Ramos (cell line): ENCODE measurements around the gene NOL6.
"Not testable (repeated sequence)": the region's sequence is repeated elsewhere in the genome, so short reads cannot be mapped to it uniquely, and the experiment has no call there.

Experiments used
- in situ Hi-C: fragments of 300-500 bp; cut with MboI; formaldehyde crosslinking; loops from one replicate; pipeline ENCODE4 v1.14.3; 2022; ENCODE audit warnings: low sequenced_read_pairs; ENCODE audit not compliant: unreplicated experiment

Gene NOL6

DNA sequence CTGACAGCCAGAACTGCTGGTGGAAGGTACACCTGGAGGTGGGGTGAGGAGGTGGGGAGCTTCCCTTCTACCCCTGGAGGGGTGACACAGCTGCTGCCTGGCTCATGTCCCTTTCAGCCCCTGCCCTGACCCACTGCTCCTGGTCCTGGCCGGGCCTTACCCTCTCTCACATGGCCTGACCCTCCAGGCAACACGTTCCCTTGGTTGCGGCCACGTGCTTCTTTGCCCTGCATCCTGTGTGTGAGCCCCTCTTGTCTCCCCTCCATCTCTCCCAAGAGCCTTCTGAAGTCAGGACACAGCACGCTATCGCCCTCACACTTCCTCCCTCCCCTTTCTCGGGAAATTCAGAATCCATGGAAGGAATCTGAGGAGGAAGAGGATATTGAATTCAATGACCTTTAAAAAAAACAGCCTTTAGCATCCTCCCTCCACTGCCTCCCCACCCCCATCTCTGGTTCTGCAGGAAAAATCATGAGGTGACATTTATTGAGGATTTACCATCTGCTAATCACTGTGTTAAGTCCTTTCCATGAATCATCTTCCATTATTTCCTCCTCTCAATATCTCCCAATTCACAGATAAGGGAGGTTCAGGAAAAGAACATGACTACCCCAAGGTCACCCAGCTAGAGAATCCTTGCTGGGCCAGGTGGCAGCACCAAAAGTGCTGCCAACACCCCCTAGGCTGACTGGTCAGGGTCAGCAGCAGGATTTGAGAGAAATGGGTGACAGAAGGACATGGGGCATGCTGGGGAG is 34.6 kb downstream of the NOL6 start:
- in situ Hi-C loops = no loop called here

DNA sequence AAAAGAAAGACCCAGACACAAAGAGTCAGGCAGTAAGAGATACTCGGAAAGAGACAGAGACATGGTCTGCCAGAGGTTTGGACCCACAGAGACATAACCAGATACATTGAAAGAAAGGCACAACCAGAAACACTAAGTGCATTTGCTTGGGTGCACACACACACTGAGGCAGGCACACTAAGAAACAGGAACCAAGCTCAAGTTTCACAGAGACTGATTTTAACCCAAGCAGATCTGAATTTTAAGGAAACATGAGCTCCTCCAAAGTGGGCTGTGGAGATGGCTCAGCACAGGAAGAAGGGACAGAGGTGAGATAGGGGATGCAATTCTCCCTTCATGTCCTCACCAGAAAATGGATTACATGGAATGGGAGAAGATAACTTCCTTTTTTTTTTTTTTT is 35.8 kb downstream of the NOL6 start:
- in situ Hi-C loops = no loop called here

DNA sequence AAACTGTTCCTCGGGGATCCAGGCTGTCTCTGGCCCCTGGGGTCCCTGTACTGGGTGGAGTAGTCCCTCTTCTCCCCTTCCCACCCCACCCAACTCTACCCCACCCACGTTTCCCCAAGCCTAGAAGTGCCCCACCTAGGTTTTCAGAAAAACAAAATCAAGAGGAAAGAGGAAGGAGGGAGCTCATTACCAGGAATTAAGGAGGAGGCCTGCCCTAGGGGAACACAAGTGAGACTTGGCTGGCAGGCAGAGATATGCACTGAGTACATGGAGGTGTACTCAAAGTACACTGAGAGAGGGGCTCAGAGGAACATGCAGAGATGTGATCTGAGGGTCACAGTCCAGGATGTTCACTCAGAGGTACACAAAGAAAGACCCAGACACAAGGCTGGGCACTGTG is 36.5 kb downstream of the NOL6 start:
- in situ Hi-C loops = no loop called here

DNA sequence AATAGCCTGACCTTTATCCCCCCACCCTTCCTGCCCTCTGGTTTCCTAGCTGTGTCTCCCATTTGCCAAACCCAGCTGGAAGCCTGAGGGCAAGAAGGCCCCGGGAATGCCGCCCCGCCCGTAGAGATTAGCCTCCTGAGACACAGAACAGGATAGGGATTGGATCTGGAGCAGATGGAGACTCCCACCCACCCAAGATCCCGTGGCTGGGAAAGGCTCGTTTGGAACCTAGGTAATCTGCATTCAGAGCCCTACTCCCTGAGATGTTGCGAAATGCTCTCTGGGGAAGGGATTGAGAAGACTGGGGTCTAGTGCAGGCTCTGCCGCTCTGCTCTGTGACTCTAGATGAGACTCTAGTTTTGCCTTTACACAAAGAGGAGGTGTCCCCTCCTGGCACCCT is 37.3 kb downstream of the NOL6 start:
- in situ Hi-C loops = no loop called here

DNA sequence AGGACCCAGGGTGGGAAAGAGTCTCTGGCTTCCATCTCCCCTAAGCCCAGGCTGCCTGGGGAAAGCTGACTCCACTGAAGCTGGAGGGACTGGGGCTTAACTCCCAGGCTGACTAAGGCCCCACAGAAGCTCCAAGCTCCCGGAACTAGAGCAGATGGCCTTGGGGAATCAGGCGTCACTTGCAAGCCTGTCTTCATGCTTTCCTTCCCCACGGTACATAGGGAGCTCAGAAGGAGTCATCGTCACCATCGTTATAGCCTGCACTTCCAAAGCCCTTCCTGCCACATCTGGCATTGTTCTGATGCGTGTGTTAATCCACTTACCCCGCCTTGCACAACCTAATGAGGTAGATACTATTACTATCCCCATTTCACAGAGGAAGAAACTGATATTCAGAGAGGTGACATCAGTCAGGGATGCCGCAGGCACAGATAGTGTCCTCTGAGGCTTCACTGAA is 37.9 kb downstream of the NOL6 start:
- in situ Hi-C loops = no loop called here

DNA sequence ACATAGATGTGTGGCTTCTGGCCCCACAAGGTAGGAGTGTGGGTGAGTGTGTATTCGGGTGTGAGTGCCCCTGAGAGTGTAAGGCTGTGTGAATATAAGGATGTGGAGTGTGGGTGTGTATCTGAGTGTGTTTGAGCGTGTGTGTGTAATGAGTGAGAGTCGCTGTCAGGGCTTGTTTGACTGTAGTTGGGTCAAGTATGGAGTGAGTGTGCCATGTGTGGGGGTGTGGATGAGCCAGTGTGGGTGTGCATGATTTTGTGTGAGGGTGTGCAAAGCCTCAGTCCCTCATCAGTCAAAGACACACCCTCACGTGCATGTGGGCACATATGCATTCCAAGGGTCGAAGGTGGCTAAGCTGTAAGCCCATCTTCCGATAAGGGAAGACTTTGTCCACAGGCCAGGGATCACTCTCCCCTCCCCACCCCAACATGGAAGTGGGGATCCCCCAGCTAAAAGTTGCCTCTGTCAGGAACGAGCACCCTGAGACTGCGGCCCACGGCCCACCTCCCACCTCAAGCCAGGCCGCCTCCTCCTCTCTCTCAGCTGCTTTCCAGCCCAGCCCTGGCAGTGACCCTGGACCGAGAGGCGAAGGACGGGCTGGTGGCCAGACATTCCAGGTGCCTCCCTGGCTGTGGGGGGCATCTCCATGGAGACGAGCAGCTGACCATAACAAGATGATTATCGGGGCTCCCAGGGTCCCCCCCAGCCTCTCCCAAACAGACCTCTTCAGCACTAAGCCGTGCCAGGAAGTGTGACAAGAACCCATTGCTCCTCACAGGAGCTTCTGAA is 39.2 kb downstream of the NOL6 start:
- in situ Hi-C loops = no loop called here

DNA sequence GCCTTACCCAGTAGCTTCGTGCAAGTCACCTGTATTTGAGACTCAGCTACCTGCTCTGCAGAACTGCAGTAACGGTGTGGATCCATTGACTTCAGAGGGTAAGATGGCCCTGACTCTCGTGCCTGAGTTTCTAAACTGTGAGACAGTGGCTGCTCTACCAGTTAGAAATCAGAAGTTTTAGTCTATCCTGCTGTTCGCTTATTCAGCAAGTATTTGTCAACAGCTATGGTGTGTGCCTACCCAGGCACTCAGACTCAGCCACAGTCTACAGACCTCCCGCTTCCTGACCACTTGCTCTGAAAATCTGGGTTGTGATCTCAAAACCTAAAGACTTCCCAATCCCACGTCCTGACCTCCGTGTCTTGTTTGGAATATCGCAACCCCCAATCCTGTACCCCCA is 39.9 kb downstream of the NOL6 start:
- in situ Hi-C loops = no loop called here

DNA sequence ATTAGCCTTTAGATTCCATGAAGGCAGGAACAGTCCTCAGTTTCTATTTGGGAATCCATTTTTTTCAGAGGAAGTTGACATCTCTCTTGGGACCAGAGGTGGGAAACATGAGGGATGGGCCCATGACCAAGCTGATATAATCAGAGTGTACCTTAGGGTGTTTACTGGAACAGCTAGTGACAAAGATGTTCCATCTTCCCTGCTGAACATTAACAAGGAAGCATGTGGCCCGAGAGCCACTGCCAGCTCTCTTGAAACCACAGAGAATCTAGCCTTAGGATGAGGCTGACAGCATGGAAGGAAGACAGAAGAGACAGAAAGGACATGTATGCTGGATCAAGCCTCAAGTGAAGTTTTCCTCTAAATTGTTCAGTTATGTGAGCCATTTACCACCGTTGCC is 42.3 kb downstream of the NOL6 start:
- in situ Hi-C loops = no loop called here

DNA sequence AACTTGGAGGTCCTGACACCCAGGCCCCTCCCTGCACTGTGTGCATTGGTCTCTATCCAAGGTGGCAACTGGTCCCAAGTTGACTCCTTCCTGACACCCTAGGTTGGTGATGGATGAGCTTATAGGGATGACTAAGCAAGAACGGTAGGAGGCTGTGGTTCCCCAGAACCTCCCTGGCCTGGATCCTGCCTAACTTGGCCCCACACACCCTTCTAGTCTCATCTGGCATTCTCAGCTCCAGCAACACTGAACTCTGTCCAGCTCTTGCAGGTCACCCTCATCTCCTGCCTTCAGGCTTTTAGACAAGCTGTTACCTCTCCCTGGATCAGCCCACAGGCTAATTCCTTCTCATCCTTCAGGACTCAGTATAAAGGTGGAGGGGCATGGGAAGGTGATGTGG is 42.8 kb downstream of the NOL6 start:
- in situ Hi-C loops = no loop called here

DNA sequence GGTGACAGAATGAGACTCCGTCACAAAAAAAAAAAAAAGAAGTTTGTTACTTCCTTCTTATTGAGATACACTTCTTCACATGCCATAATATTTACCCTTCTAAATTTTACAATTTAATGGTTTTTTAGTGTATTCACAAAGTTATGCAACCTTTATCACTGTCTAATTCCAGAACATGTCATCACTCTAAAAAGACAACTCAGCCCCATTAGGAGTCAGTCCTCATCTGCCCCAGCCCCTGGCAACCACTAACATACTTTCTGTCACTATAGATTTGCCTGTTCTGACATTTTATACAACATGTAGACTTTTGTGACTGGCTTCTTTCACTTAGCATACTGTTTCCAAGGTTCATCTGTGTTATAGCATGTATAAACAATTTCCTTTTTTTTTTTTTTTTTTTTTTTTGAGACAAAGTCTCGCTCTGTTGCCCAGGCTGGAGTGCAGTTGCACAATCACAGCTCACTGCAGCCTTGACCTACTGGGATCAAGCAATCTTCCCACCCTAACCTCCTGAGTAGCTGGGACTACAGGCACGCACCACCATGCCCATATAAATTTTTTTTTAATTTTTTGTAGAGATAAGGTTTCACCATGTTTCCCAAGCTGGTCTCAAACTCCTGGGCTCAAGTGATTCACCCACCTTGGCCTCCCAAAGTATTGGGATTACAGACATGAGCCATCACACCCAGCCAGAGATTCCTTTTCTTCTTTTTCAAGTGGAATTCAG is 44.3 kb downstream of the NOL6 start:
- in situ Hi-C loops = no loop called here

DNA sequence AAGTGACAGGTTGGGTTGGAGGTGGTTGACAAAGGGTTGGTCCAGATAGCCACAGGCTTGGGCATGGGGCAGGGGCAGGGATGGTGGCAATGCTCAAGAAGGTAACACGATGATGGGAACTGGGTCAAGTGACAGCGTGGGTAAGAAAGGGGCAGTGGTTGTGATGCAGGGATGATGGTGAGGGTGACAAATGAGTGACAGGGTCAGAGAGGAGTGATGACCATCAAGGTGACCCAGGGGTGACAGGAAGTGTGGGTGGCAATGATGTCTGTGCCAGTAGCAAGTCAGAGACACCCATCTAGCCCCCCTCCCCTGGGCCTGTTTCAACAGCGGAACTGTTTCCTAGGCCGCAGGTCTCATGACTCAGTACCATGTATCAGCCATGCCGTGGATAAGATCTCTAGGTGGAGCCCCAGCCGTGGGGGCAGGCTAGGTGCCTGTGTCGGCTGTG is 46.9 kb downstream of the NOL6 start:
- in situ Hi-C loops = no loop called here

DNA sequence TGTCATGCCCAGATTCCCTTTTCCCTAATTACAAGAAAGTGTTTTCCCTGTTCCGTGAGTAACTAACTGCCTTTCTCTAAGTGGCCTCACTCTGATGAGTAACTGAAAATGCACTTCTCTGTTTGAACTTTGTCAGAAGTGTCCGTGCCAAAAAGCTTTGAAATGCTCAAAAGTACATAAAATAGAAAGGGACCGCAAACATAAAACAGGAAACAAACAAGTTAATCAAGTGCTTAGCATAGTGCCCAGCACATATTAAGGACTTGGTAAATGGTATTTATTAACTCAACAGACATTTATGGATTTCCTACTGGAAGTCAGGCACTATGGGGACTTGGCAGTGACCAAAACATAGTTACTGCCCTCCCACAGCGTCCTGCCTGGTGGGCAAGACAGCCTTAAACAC is 48.6 kb downstream of the NOL6 start:
- in situ Hi-C loops = no loop called here

DNA sequence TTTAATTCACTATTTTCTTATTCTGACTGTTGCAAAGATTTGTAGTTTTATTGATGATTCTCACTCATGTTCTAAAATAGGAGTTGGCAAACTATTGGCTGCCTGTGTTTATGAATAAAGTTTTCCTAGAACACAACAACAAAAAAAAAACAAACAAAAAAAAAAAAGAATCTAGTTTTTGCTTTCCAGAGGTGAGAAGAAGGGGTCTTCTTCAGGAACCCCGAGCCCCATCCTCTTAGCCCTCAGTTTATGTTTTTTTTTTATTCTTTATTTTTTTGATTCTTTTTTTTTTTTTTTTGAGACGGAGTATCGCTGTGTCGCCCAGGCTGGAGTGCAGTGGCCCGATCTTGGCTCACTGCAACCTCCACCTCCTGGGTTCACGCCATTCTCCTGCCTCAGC is 49.2 kb downstream of the NOL6 start:
- in situ Hi-C loops = not testable (repeated sequence)

DNA sequence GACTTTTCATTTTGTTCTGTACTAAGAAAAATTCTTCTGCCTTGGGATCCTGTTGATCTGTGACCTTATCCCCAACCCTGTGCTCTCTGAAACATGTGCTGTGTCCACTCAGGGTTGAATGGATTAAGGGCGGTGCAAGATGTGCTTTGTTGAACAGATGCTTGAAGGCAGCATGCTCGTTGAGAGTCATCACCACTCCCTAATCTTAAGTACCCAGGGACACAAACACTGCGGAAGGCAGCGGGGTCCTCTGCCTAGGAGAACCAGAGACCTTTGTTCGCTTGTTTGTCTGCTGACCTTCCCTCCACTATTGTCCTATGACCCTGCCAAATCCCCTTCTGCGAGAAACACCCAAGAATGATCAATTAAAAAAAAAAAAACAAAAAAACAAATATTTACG is 49.7 kb downstream of the NOL6 start:
- in situ Hi-C loops = not testable (repeated sequence)

DNA sequence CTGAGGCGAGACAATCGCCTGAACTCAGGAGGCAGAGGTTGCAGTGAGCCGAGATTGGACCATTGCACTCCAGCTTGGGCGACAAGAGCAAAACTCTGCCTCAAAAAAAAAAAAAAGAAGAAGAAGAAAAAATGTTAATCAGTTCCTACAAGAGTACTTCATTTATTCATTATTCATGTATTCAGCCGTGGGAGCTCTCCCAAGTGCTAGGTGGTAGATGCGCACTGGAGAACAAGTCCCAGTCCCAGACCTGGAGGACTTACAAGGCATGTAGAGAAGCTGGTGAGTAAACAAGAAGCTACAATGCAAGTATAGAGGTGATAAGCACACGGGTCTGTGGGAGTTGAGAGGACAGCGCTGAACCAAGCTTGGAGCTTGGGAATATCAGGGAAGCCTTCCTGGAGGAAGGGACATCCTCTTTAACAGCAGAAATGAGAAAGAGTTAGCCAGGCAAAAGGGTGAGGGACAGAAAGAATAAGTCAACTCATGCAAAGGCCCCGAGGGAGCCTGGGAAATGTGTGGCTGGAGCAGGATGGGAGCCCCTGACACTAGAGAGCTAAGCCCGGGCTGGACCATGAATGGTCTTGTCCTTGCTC is 53.9 kb downstream of the NOL6 start:
- in situ Hi-C loops = loop anchor here (5.0 kb wide), 1 partner anchor 47 kb away; no protein-coding TSS in a partner anchor

DNA sequence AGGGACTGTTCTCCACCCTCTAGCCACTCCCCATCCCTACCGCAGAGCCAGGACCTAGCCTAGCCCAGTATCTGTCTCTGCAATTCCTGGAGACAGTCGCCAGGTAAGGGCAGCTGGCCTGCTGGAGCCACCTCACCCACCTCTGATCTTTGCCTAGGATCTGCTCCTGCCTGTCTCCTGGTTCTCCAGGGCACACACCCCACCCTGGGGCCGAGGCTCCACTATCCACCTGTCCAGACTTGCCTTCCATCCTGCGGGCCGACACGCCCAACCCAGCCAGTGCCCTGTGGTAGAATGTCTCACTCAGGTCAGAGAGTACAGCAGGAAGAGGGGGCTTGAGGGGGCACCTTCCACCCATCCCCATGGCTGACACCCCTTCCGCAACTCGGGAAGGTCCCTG is 55.6 kb downstream of the NOL6 start:
- in situ Hi-C loops = loop anchor here (5.0 kb wide), 1 partner anchor 49 kb away; no protein-coding TSS in a partner anchor

DNA sequence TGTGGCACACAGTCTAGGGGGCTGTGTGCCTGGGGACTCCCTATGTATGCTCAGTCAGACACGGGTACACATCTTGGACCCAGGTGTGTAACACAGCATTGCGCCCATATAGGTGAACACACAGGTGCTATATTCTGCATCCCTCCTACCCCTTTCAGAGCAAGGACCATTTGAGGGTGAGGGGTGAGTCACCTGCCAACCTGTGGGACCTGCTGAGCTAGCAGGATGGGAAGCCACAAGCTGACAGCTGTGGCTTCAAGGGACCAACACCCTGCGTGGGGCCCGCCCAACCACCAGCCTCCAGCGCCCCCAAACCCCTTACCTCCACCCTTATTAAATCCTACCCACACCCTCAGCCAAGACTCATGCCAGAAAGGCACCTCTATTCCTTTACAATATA is 56.7 kb downstream of the NOL6 start:
- in situ Hi-C loops = loop anchor here (5.0 kb wide), 1 partner anchor 50 kb away; no protein-coding TSS in a partner anchor

DNA sequence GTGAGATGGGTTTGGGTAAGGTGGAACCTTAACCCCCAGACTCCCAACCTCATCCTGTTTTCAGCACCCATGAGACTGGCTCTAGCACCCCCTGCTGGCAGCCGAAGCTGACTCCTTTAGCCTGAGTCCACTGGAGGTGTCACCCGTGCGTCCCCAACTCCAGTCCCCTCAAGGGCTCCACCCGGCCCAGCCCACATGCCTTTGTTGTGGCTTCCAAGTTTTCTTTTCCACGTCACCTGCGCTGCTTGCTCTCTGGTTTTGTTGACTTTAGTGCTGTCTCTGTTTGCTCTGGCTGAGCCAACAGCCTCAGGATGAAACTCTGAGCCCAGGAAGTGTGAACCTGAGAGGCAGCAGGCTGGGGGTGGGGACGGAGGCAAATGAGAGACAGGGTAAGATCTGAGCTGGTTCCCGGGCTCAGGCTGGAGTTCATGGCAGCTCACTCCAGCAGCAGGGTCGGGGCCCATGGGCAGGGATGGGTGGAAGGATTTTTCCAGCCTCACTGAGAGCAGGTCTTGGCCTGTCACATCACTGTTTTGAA is 58.2 kb downstream of the NOL6 start:
- in situ Hi-C loops = loop anchor here (5.0 kb wide), 1 partner anchor 52 kb away; no protein-coding TSS in a partner anchor

DNA sequence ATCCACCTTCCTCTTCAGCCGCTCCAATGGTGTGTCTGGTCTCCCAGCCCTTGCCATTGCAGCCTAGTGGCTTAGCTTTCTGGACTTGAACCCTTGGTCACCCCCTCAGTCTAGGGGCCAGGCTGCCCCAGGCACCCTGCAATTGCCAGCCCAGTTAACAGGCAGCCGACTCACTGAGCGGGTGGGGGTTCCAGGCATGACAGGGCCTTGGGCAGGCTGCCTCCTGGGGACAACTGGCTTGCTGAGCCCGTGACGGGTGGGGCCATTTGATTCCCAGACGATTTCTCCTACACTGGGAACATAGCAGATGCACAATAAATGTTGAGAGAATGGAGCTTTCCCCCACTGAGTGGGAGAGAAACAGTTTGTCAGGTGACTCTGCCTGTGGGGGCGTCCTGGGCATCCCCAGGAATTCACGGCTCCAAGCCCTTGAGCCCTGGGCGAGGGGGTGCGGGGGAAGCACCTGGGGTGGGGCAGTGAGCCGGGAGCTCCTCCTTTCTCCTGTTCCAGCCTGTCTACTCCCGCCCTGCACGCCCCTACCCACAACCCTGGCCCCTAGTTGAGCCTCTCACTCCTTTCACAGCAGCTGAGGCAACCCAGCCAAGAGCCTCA is 58.7 kb downstream of the NOL6 start:
- in situ Hi-C loops = loop anchor here (5.0 kb wide), 1 partner anchor 52 kb away; no protein-coding TSS in a partner anchor

DNA sequence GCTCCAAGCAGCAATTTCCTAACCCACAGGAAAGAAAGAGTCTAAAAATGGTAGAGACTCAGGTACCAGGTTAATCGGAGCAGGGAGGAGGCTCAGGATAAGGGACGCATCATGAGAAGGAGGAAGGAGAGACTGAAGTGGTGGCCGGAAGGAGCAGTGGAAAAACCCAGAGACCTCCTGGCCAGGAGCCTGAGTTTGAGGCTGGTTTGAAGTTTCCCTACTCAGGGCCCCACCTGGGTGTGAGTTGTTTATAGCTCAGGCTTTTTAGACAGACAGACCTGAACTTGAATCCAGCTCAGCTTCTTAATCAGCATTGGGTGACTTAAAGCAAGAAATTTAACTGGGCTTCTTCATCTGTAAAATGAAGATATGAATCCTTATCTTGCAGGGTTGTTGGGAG is 59.5 kb downstream of the NOL6 start:
- in situ Hi-C loops = no loop called here
